Activated CD4-positive, alpha-beta T cell treated with anti-CD3 and anti-CD28 coated beads, Interleukin-2, amount 10 ng/mL, durations not matched to agents 7 days and 5 days (primary cell): ENCODE measurements around the gene PDCD1. TPM values are rescaled to one million over a fixed set of nuclear protein-coding genes. Genes with fewer than 3 reads are reported as not detected.
A peak's percentile ranks its signal among the peaks of the same experiment; 100 is the strongest.
"Not testable (repeated sequence)": the region's sequence is repeated elsewhere in the genome, so short reads cannot be mapped to it uniquely, and the experiment has no call there.

Experiments used
- CTCF ChIA-PET: fragments of 350-600 bp; sonication (Branson Sonifier 250); formaldehyde crosslinking; loops from one replicate; lab custom pipeline; 2021; ENCODE audit warnings: antibody characterized with exemption; lab: Charles Lee
- POLR2A ChIA-PET: fragments of 350-600 bp; sonication (Branson Sonifier 250); formaldehyde crosslinking; loops from one replicate; lab custom pipeline; 2021; ENCODE audit warnings: antibody characterized with exemption; lab: Charles Lee
- DNase-seq: peaks from one replicate; pipeline ENCODE4 v3.0.0-alpha.2; 2020
- H3K27ac Mint-ChIP-seq: one replicate; pipeline ENCODE4 v1.8.0; 2021; ENCODE audit warnings: mild to moderate bottlenecking, moderate library complexity, mixed read lengths
- H3K27me3 Mint-ChIP-seq: one replicate; pipeline ENCODE4 v1.8.0; 2021; ENCODE audit warnings: mixed read lengths
- H3K36me3 Mint-ChIP-seq: one replicate; pipeline ENCODE4 v1.8.0; 2021; ENCODE audit warnings: low read depth, mixed read lengths
- H3K4me1 Mint-ChIP-seq: one replicate; pipeline ENCODE4 v1.8.0; 2021; ENCODE audit warnings: mixed read lengths
- H3K4me3 Mint-ChIP-seq: one replicate; pipeline ENCODE4 v1.8.0; 2021; ENCODE audit warnings: mild to moderate bottlenecking, moderate library complexity, mixed read lengths
- H3K9me3 Mint-ChIP-seq: one replicate; pipeline ENCODE4 v1.8.0; 2021; ENCODE audit warnings: mixed read lengths
- total RNA-seq, 2 experiments: library from RNA; stranded (reverse); gene quantifications; one replicate each; pipeline ENCODE4 v1.2.3, GENCODE V29; 2021

The PDCD1 gene
- total RNA-seq, 2 experiments from 2014 or later, result 4.7 to 4.9 TPM

GRCh38 chr2:241833756-241834526, 24.8 kb downstream of the PDCD1 start:
- H3K4me1 Mint-ChIP-seq, H3K9me3 Mint-ChIP-seq, H3K27ac Mint-ChIP-seq, POLR2A ChIA-PET, DNase-seq, H3K4me3 Mint-ChIP-seq, H3K36me3 Mint-ChIP-seq: not testable (repeated sequence)
- peaks cover 48% of the 10 kb centered on the region for H3K27me3 Mint-ChIP-seq
- CTCF ChIA-PET, result interaction anchor here (0.5 to 0.9 kb wide), 2 partner anchors 45 to 489 kb away, joined by 3 to 5 read pairs; no protein-coding TSS in a partner anchor

GRCh38 chr2:241833101-241833663, 25.5 kb downstream of the PDCD1 start:
- Mint-ChIP-seq H3K4me1 (peaks cover 7% of the 10 kb centered on the region), H3K9me3 (peaks cover 2% of the 10 kb centered on the region), H3K4me3 (no peak overlapping the region), H3K36me3 (peaks cover under 1% of the 10 kb centered on the region), H3K27me3 (peaks cover 45% of the 10 kb centered on the region), H3K27ac (no peak overlapping the region)
- ChIA-PET CTCF (interaction anchor here (0.5 kb wide), 1 partner anchor 15 kb away, joined by 4 read pairs; no protein-coding TSS in a partner anchor), POLR2A (no interaction called here)
- DNase-seq, result no peak

GRCh38 chr2:241827394-241827793, 31.3 kb downstream of the PDCD1 start:
- CTCF ChIA-PET, result interaction anchor here (1.2 kb wide), 1 partner anchor 33 kb away, joined by 4 read pairs; no protein-coding TSS in a partner anchor
- DNase-seq, result no peak
- Mint-ChIP-seq H3K36me3 (peaks cover 11% of the 10 kb centered on the region), H3K4me1 (peaks cover 7% of the 10 kb centered on the region), H3K27ac (no peak overlapping the region), H3K27me3 (peaks cover 23% of the 10 kb centered on the region), H3K4me3 (no peak overlapping the region), H3K9me3 (peaks cover 34% of the 10 kb centered on the region)
- POLR2A ChIA-PET, result no interaction called here

DNA sequence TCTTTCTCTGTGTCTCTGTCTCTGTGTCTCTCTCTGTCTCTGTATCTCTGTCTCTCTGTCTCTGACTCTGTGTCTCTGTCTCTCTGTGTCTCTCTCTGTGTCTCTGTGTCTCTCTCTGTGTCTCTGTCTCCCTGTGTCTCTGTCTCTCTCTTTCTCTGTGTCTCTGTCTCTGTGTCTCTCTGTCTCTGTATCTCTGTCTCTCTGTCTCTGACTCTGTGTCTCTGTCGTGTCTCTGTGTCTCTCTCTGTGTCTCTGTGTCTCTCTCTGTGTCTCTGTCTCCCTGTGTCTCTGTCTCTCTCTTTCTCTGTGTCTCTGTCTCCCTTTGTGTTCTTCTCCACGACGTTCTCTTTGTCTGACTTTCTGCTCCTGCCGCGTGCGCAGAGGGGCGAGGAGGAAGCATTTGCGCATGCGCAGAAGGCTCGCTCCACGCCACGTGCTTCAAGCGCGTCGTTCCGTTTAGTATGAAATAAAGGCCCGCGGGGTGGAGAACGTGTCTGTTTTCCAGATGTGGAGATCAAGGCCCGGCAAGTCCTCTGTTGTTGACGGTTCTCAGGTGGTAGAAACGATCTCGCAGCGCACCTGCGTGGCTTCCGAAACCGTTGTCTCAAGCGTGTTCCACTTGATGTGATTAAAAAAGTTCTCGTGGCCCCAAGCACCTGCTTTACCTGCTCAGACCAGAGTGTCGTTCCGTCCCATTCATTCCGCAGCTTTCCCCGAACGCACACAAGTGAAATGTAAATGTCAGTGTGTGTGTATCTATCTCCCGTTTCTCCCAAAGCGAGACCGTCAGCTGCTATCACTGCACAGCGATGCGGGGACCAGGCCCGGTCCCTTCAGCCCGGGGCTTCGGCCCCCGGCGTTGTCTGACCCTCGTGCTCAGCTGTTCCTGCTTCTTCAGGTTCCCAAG, 34.9 kb downstream of the PDCD1 start:
- POLR2A ChIA-PET, DNase-seq, CTCF ChIA-PET, H3K27me3 Mint-ChIP-seq: not testable (repeated sequence)
- Mint-ChIP-seq H3K4me1 (peaks cover 12% of the 10 kb centered on the region), H3K9me3 (peaks cover 32% of the 10 kb centered on the region), H3K36me3 (peaks cover 11% of the 10 kb centered on the region), H3K27ac (peak overlapping the region; percentile 87), H3K4me3 (peak overlapping the region; percentile 34)

DNA sequence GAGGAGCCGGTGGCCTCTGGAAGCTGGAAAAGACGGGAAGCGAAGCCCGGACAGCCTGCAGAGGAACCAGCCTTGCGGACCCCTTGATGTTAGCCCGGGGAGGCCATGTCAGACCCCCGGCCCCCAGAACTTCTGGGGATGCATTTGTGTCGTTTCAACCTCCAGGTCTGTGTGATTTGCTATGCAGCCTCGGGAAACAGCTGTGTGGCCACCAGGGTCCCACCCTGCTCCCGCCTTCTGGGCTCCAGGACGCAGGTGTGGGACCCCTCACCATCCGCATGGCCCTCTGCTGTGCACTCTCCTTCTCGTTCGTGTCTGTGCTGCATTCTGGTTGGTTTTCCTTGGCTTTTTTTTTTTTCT, 36.5 kb downstream of the PDCD1 start:
- ChIA-PET POLR2A (interaction anchor here (0.6 kb wide), 1 partner anchor 17 kb away, joined by 3 read pairs; no protein-coding TSS in a partner anchor), CTCF (no interaction called here)
- Mint-ChIP-seq H3K27me3 (peaks cover 4% of the 10 kb centered on the region), H3K36me3 (peaks cover 8% of the 10 kb centered on the region), H3K4me1 (peaks cover 17% of the 10 kb centered on the region), H3K27ac (no peak overlapping the region), H3K4me3 (no peak overlapping the region), H3K9me3 (peaks cover 24% of the 10 kb centered on the region)
- no peak for DNase-seq

DNA sequence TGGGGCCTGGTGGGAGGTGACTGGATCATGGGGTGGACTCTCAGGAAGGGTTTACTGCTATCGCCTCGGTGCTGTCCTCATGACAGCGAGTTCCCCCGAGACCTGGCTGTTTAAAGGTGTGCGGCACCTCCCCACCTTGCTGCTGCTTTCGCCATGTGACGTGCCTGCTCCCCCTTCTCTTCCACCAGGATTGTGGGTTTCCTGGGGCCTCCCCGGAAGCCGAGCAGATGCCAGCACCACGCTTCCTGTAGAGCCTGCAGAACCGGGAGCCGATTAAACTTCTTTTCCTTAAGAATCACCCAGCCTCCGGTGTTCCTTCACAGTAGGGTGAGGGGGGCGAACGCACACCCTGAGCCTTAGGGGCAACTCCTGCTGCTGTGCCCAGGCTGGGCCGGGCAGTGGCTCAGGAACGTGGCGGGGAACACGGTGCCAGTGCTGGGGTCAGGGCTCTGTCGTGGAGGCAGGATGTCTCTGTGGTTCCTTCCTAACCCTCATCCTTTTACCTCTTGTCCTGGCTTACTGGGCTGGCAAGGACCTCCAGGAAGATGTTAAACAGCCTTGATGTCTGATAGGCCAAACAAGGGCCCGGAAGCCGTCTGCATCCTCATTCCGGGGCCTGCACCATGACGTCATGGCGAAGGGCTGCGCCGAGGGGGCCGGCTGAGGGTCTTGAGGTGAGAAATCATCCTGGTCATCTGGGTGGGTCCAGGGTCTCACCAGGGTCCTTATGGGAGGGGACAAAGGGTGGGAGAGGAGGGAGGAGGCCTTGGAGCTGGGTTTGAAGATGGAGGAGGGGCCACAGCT, 37.0 kb downstream of the PDCD1 start:
- CTCF ChIA-PET, result no interaction called here
- Mint-ChIP-seq H3K36me3 (peaks cover 8% of the 10 kb centered on the region), H3K4me1 (peaks cover 18% of the 10 kb centered on the region), H3K9me3 (peaks cover 22% of the 10 kb centered on the region), H3K27ac (no peak overlapping the region), H3K4me3 (no peak overlapping the region), H3K27me3 (peaks cover 4% of the 10 kb centered on the region)
- no peak for DNase-seq
- POLR2A ChIA-PET, result no interaction called here

DNA sequence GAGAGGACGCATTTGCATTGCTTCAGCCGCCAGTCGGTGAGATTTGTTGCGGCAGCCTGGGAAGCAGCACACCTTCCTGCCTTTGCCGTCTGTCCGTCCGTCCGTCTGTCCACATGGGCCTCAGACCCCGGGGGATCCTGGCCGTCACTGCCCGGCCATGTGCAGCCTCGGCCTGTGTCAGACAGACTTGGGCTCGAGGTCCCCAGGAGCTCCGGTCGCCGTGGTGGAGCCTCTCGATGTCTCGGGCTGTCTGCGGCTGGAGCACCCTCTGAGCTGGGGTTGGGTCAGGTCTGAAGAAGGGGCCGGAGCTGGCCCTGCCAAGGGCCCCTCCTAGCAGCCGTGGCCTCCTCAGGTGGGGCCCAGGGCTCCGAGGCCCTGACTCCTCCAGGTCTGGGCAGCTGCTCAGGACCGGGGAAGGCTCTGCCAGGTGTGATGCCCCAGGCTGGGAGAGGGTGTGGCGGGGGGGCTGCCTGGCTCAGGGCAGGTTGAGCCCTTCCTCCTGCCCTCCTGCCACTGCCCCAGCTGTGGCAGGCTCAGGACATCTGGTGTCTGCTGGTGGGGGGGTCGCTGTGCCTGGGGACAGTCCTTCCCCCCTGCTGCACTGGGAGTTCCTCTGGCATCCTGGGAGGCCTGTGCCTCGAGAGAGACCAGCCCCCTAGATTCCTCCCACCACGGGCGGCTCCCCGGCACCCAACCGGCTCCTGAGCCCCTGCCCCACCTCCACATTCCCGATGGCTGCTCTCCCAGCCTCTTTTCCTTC, 37.9 kb downstream of the PDCD1 start:
- H3K4me1 Mint-ChIP-seq, result peaks cover 18% of the 10 kb centered on the region
- H3K27ac Mint-ChIP-seq, result no peak overlapping the region
- no peak for DNase-seq
- ChIA-PET CTCF (no interaction called here), POLR2A (no interaction called here)
- H3K27me3 Mint-ChIP-seq, result peaks cover 4% of the 10 kb centered on the region
- H3K36me3 Mint-ChIP-seq, result peaks cover 8% of the 10 kb centered on the region
- H3K9me3 Mint-ChIP-seq, result peaks cover 20% of the 10 kb centered on the region
- no peak overlapping the region for H3K4me3 Mint-ChIP-seq

DNA sequence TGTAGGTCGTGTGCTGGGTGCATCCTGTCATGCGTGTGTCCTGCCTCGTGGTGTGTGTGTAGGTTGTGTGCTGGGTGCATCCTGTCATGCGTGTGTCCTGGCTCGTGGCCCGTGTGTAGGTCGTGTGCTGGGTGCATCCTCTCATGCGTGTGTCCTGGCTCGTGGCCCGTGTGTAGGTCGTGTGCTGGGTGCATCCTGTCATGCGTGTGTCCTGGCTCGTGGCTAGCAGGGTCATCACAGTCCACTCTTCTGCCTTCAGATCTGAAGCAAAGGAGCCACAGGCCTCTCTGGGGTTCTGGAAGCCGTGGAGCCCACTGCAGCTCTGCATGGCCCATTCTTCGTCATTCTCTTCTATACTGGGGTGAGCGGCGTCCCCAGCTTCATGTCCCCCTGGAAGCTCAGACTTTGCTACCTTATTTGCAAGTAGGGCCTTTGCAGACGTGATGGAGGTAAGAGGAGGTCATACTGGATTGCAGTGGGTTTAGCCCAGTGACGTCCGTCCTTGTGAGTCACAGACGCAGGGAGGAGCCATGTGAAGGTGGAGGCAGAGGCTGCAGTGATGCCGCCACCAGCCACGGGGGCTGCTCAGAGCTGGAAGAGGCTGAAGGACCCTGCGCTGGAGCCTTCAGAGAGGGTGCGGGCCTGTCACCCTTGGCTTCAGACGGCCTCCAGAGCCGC, 38.6 kb downstream of the PDCD1 start:
- H3K4me3 Mint-ChIP-seq, H3K27me3 Mint-ChIP-seq, H3K36me3 Mint-ChIP-seq, DNase-seq, CTCF ChIA-PET, H3K27ac Mint-ChIP-seq, POLR2A ChIA-PET: not testable (repeated sequence)
- Mint-ChIP-seq H3K4me1 (peaks cover 18% of the 10 kb centered on the region), H3K9me3 (peaks cover 16% of the 10 kb centered on the region)

DNA sequence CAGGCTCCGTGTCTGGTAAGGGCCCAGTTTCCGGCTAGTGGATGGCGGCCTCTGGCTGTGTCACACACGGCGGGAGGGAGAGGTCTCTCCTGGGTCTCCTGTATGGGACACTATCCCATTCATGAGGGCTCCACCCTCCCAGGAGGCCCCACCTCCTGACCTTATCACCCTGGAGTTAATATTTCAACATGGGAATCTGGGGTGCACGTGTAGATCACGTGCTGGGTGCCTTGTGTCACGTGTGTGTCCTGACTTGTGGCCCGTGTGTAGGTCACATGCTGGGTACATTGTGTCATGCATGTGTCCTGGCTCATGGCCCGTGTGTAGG, 39.8 kb downstream of the PDCD1 start:
- POLR2A ChIA-PET, result no interaction called here

GRCh38 chr2:241818229-241818942, 40.3 kb downstream of the PDCD1 start:
- Mint-ChIP-seq H3K9me3 (peaks cover 7% of the 10 kb centered on the region), H3K4me3 (no peak overlapping the region), H3K4me1 (peaks cover 18% of the 10 kb centered on the region), H3K27me3 (no peaks in the 10 kb centered on the region), H3K27ac (no peak overlapping the region), H3K36me3 (peaks cover 4% of the 10 kb centered on the region)
- ChIA-PET POLR2A (no interaction called here), CTCF (interaction anchor here (0.7 kb wide), 1 partner anchor 14 kb away, joined by 4 read pairs; no protein-coding TSS in a partner anchor)
- no peak for DNase-seq

More for the DNA sequence above, 39.8 kb downstream of the PDCD1 start:
- H3K27ac Mint-ChIP-seq, result no peak overlapping the region
- H3K4me1 Mint-ChIP-seq, result peaks cover 20% of the 10 kb centered on the region
- CTCF ChIA-PET, result no interaction called here
- no peaks in the 10 kb centered on the region for H3K27me3 Mint-ChIP-seq
- H3K4me3 Mint-ChIP-seq, result no peak overlapping the region
- no peak for DNase-seq
- peaks cover 11% of the 10 kb centered on the region for H3K9me3 Mint-ChIP-seq
- H3K36me3 Mint-ChIP-seq, result peaks cover 8% of the 10 kb centered on the region

DNA sequence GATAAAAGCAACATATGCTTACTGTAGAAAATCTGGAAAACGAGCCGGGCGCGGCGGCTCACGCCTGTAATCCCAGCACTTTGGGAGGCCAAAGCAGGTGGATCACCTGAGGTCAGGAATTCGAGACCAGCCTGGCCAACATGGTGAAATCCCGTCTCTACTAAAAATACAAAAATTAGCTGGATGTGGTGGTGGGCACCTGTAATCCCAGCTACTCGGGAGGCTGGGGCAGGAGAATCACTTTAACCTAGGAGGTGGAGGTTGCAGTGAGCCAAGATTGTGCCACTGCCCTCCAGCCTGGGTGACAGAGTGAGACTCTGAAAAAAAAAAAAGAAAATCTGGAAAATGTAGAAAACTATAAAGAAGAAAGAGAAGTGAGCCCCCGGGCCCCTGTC, 40.9 kb downstream of the PDCD1 start:
- DNase-seq, H3K27me3 Mint-ChIP-seq, H3K9me3 Mint-ChIP-seq, H3K4me3 Mint-ChIP-seq, POLR2A ChIA-PET, H3K27ac Mint-ChIP-seq, H3K36me3 Mint-ChIP-seq: not testable (repeated sequence)
- CTCF ChIA-PET, result interaction anchor here (0.7 kb wide), 1 partner anchor 15 kb away, joined by 4 read pairs; no protein-coding TSS in a partner anchor
- H3K4me1 Mint-ChIP-seq, result peaks cover 16% of the 10 kb centered on the region
